Thyroid gland (tissue), 4 donors: ENCODE measurements around the gene CBLB.

Experiments
- CTCF ChIP-seq, 6 experiments: fragments of 200-600 bp in 3 of 6; fragments of 450-650 bp in 3 of 6; sonication (generic) in 3 of 6; IDR thresholded peaks; one replicate each; pipeline ENCODE4 v1.5.1; 2016 to 2019; ENCODE audit warnings: antibody characterized with exemption in 6 of 6, mild to moderate bottlenecking in 2 of 6, inconsistent platforms in 1 of 6, moderate library complexity in 1 of 6
- POLR2A ChIP-seq, 2 donors: fragments of 450-650 bp; IDR thresholded peaks; one replicate each; pipeline ENCODE4 v1.6.1; 2017; ENCODE audit warnings: antibody characterized with exemption in 2 of 2, mild to moderate bottlenecking in 2 of 2, moderate library complexity in 1 of 2

- no peak for TF ChIP-seq CTCF (IDR thresholded peaks at IDR 0.05)
- TF ChIP-seq POLR2A (IDR thresholded peaks at IDR 0.05) = no peak
Observed at GRCh38 chr3:105828703-105829102, 40.1 kb downstream of the CBLB start.
